ENCODE measurements around the gene DGKG. TPM values are rescaled to one million over a fixed set of nuclear protein-coding genes. Genes with fewer than 3 reads are reported as not detected.

The DGKG gene
- total and polyA plus RNA-seq, 9 of the 15 experiments (the other 6 are each of a cell fraction or from before 2014, with no cell fraction given) = 0.01 to 0.36 (median 0.15) TPM

GRCh38 chr3:186107215-186108105, 254.6 kb downstream of the DGKG start (continued):
- TF ChIP-seq ZNF41 (CRISPR knock-in tag; conservative IDR thresholded peaks at IDR 0.05) (no peak), CLOCK (CRISPR knock-in tag; IDR thresholded peaks at IDR 0.05; ENCODE audit: borderline replicate concordance) (no peak), TEAD1 (CRISPR knock-in tag; IDR thresholded peaks at IDR 0.05) (no peak), E2F6 (IDR thresholded peaks at IDR 0.05; ENCODE audit: borderline replicate concordance in 1 of 2, extremely low read depth in 1 of 2, insufficient read depth in 1 of 2, insufficient read length in 1 of 2, low read depth in 1 of 2, low read length in 1 of 2, poor library complexity in 1 of 2, severe bottlenecking in 1 of 2) (peak in 1 of 2 experiments; percentile 21), RBM25 (IDR thresholded peaks at IDR 0.05; ENCODE audit: low read depth, low read length, severe bottlenecking) (no peak), MBD2 (IDR thresholded peaks at IDR 0.05; ENCODE audit: borderline replicate concordance, low read depth) (no peak), CGGBP1 (CRISPR knock-in tag; IDR thresholded peaks at IDR 0.05) (no peak), SP1 (CRISPR knock-in tag; IDR thresholded peaks at IDR 0.05) (no peak), ZNF655 (CRISPR knock-in tag; IDR thresholded peaks at IDR 0.05) (no peak), ZBTB49 (CRISPR knock-in tag; IDR thresholded peaks at IDR 0.05; ENCODE audit: borderline replicate concordance) (no peak), ZNF57 (CRISPR knock-in tag; IDR thresholded peaks at IDR 0.05) (no peak), STAG1 (CRISPR knock-in tag; IDR thresholded peaks at IDR 0.05; ENCODE audit: borderline replicate concordance) (no peak), TAL1 (IDR thresholded peaks at IDR 0.05) (no peak), NRF1 (conservative IDR thresholded peaks at IDR 0.05 in 1 of 2, IDR thresholded peaks at IDR 0.05 in 1 of 2) (peak; percentile 49 to 65; a peak in 3 of 4 replicates), ATF2 (CRISPR knock-in tag; IDR thresholded peaks at IDR 0.05) (no peak), ELF2 (CRISPR knock-in tag; IDR thresholded peaks at IDR 0.05) (no peak)
